H1 (cell line): ENCODE results near the gene GDNF. TPM values are rescaled to one million over a fixed set of nuclear protein-coding genes. Genes with fewer than 3 reads are reported as not detected.
A peak's percentile ranks its signal among the peaks of the same experiment; 100 is the strongest.

Experiments
- ASH2L ChIP-seq: fragments of 200-600, 300-600 bp; sonication (generic); IDR thresholded peaks from one replicate; pipeline ENCODE4 v1.7.1; 2017; ENCODE audit warnings: low read length
- BACH1 ChIP-seq: IDR thresholded peaks from 2 replicates; pipeline ENCODE4 v1.6.1; 2012; ENCODE audit warnings: low read length, improper control_type of control experiment
- BCL11A ChIP-seq, 2 experiments: IDR thresholded peaks; one replicate each; pipeline ENCODE4 v1.6.1; 2011; ENCODE audit warnings: low read depth in 2 of 2, low read length in 2 of 2, mild to moderate bottlenecking in 2 of 2
- BRCA1 ChIP-seq: IDR thresholded peaks from 2 replicates; pipeline ENCODE4 v1.6.1; 2012; ENCODE audit warnings: low read depth, low read length, improper control_type of control experiment
- CHD1 ChIP-seq: IDR thresholded peaks from 2 replicates; pipeline ENCODE4 v1.6.1; 2012; ENCODE audit warnings: low read depth, low read length, improper control_type of control experiment
- CREB1 ChIP-seq: IDR thresholded peaks from 2 replicates; pipeline ENCODE4 v1.6.1; 2012; ENCODE audit warnings: inconsistent platforms
- EGR1 ChIP-seq: IDR thresholded peaks from 2 replicates; pipeline ENCODE4 v1.6.1; 2011; ENCODE audit warnings: low read depth, low read length, borderline replicate concordance
- GTF2F1 ChIP-seq: IDR thresholded peaks from 2 replicates; pipeline ENCODE4 v1.6.1; 2012; ENCODE audit warnings: low read depth, low read length, improper control_type of control experiment, borderline replicate concordance
- HDAC6 ChIP-seq: IDR thresholded peaks from one replicate; pipeline ENCODE4 v1.7.1; 2012; ENCODE audit warnings: low read depth, mild to moderate bottlenecking, inconsistent platforms, low read length, moderate library complexity
- JUN ChIP-seq: IDR thresholded peaks from 2 replicates; pipeline ENCODE4 v1.6.1; 2011; ENCODE audit warnings: low read depth, mild to moderate bottlenecking, improper control_type of control experiment, low read length
- JUND ChIP-seq: IDR thresholded peaks from 2 replicates; pipeline ENCODE4 v1.6.1; 2011; ENCODE audit warnings: mild to moderate bottlenecking, improper control_type of control experiment, low read length
- POLR2A ChIP-seq, 2 experiments: IDR thresholded peaks; 1 replicate in 1 of 2; 2 replicates in 1 of 2; pipeline ENCODE4 v1.6.1; 2011; ENCODE audit warnings: low read depth in 2 of 2, low read length in 2 of 2, mild to moderate bottlenecking in 2 of 2; ENCODE audit errors: control extremely low read depth in 1 of 2
- POU5F1 ChIP-seq: IDR thresholded peaks from 2 replicates; pipeline ENCODE4 v1.6.1; 2011; ENCODE audit warnings: low read depth, mild to moderate bottlenecking, low read length, moderate library complexity
- RAD21 ChIP-seq, 2 experiments: IDR thresholded peaks in 1 of 2; conservative IDR thresholded peaks in 1 of 2; 2 replicates each; pipeline ENCODE4 v1.6.1; 2011; ENCODE audit warnings: low read depth in 2 of 2, low read length in 2 of 2, improper control_type of control experiment in 1 of 2, inconsistent platforms in 1 of 2, mild to moderate bottlenecking in 1 of 2, moderate library complexity in 1 of 2
- RFX5 ChIP-seq: IDR thresholded peaks from 2 replicates; pipeline ENCODE4 v1.6.1; 2011; ENCODE audit warnings: low read depth, low read length, improper control_type of control experiment, borderline replicate concordance
- RXRA ChIP-seq: IDR thresholded peaks from 2 replicates; pipeline ENCODE4 v1.6.1; 2011; ENCODE audit warnings: low read depth, mild to moderate bottlenecking, low read length, moderate library complexity; ENCODE audit not compliant: insufficient read depth
- SIRT6 ChIP-seq: IDR thresholded peaks from one replicate; pipeline ENCODE4 v1.7.1; 2012; ENCODE audit warnings: low read length, inconsistent platforms
- SUZ12 ChIP-seq: fragments of 200-600 bp; sonication (generic); IDR thresholded peaks from 2 replicates; pipeline ENCODE4 v1.6.1; 2012; ENCODE audit warnings: mild to moderate bottlenecking, inconsistent platforms, low read length, moderate library complexity, mixed read lengths
- polyA plus RNA-seq, 7 experiments: library from polyadenylated mRNA; depleted of rRNA in 3 of 7; stranded (reverse) in 5 of 7; unstranded in 2 of 7; fragments of >200 nt in 5 of 7; fragments of 200-250 nt in 2 of 7; gene quantifications; 1 replicate in 5 of 7; 2 replicates in 1 of 7; 4 replicates in 1 of 7; pipeline versions ENCODE4 v1.2.1 to v1.2.3, GENCODE V29; 2011 to 2013; ENCODE audit warnings: missing spikeins in 2 of 7, mixed read lengths in 2 of 7
- total RNA-seq: library from RNA; stranded (reverse); fragmentation: NEBNext Ultra II Directional; extraction: Animal tissue kit (Norgen Biotek cat#: 25700); gene quantifications from 2 replicates; pipeline ENCODE4 v1.2.1, GENCODE V29; 2021
- TF ChIP-seq, protein P1 (sequence below): IDR thresholded peaks from 2 replicates; pipeline ENCODE4 v1.6.1; 2011; ENCODE audit warnings: low read depth, mild to moderate bottlenecking, low read length; ENCODE audit not compliant: insufficient read depth
- TF ChIP-seq, protein P2 (sequence below): IDR thresholded peaks from 2 replicates; pipeline ENCODE4 v1.6.1; 2011; ENCODE audit warnings: low read length, improper control_type of control experiment
- TF ChIP-seq, protein P3 (sequence below): IDR thresholded peaks from 2 replicates; pipeline ENCODE4 v1.6.1; 2012; ENCODE audit warnings: low read length, inconsistent platforms
- TF ChIP-seq, protein P4 (sequence below): IDR thresholded peaks from 2 replicates; pipeline ENCODE4 v1.6.1; 2012; ENCODE audit warnings: inconsistent platforms

Gene GDNF
- total and polyA plus RNA-seq, 2 of the 8 experiments (the other 6 are each of a cell fraction or from before 2014, with no cell fraction given), result 0.15 to 2.0 TPM

DNA sequence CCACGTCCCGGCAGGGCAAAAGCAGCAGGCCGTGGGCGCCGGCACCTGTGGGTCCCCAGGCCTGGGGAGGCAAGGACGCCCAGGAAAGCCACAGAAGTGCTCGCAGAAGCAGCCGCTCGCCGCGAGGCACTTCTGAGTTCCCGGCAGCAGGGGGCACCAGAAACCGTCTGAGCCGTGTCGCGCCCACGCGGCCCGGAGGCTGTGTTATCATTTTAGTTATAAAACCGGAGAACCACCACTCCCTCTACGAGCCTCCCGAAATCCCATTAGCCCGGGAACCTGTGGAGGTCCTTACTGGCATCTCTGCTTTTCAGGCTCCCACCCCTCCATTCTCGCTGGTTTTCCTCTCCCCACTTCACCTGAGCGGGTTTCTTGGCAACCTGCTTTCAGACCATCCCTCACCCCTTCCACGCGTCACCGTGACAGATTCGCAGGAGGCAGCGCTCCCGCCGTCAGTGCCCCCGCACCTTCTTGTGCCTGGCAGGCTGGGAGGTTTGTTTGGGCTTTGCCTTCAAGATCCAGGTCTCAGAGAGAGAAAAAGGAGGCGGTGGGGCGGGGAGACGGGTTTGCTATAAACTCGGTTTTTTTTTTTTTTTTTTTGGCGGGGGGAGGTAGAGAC lies 2.3 kb downstream of the GDNF start (continued):
- TF ChIP-seq, protein P1, sequence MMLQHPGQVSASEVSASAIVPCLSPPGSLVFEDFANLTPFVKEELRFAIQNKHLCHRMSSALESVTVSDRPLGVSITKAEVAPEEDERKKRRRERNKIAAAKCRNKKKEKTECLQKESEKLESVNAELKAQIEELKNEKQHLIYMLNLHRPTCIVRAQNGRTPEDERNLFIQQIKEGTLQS, result no peak
- TF ChIP-seq ASH2L (no peak), CREB1 (no peak), JUND (no peak), RFX5 (no peak), BRCA1 (no peak), POU5F1 (no peak), BCL11A (IDR thresholded peaks at IDR 0.05; ENCODE audit: low read depth in 2 of 2, low read length in 2 of 2) (no peak), RAD21 (IDR thresholded peaks at IDR 0.05 in 1 of 2, conservative IDR thresholded peaks at IDR 0.05 in 1 of 2; ENCODE audit: low read depth in 2 of 2, low read length in 2 of 2) (peak; percentile 78 to 84), POLR2A (IDR thresholded peaks at IDR 0.05; ENCODE audit: control extremely low read depth in 1 of 2, low read depth in 2 of 2, low read length in 2 of 2) (no peak), JUN (no peak), GTF2F1 (no peak), EGR1 (peak; percentile 80; the same call in 1 of the 2 replicates), BACH1 (peak; percentile 76), HDAC6 (no peak), CHD1 (no peak), SIRT6 (no peak), RXRA (no peak), SUZ12 (no peak)
- TF ChIP-seq, protein P2, sequence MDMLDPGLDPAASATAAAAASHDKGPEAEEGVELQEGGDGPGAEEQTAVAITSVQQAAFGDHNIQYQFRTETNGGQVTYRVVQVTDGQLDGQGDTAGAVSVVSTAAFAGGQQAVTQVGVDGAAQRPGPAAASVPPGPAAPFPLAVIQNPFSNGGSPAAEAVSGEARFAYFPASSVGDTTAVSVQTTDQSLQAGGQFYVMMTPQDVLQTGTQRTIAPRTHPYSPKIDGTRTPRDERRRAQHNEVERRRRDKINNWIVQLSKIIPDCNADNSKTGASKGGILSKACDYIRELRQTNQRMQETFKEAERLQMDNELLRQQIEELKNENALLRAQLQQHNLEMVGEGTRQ, result no peak
- TF ChIP-seq, protein P3, sequence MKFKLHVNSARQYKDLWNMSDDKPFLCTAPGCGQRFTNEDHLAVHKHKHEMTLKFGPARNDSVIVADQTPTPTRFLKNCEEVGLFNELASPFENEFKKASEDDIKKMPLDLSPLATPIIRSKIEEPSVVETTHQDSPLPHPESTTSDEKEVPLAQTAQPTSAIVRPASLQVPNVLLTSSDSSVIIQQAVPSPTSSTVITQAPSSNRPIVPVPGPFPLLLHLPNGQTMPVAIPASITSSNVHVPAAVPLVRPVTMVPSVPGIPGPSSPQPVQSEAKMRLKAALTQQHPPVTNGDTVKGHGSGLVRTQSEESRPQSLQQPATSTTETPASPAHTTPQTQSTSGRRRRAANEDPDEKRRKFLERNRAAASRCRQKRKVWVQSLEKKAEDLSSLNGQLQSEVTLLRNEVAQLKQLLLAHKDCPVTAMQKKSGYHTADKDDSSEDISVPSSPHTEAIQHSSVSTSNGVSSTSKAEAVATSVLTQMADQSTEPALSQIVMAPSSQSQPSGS, result no peak
- TF ChIP-seq, protein P4, sequence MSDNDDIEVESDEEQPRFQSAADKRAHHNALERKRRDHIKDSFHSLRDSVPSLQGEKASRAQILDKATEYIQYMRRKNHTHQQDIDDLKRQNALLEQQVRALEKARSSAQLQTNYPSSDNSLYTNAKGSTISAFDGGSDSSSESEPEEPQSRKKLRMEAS, result peak; percentile 66; the same call in 1 of the 2 replicates
